Type B pancreatic cell (in vitro differentiated cells): Measurements from ENCODE around the gene TP73. TPM values are rescaled to one million over a fixed set of nuclear protein-coding genes. Genes with fewer than 3 reads are reported as not detected.

Experiments used
- DNase-seq: peaks from one replicate; pipeline ENCODE4 v3.0.0; 2021; ENCODE audit warnings: mixed read lengths; ENCODE audit not compliant: unreplicated experiment; ENCODE audit errors: extremely low spot score
- H3K27ac Mint-ChIP-seq: 2 replicates; pipeline ENCODE4 v1.8.0; 2021; ENCODE audit warnings: mild to moderate bottlenecking, mixed read lengths
- H3K27me3 Mint-ChIP-seq: 2 replicates; pipeline ENCODE4 v1.8.0; 2021; ENCODE audit warnings: mixed read lengths
- H3K36me3 Mint-ChIP-seq: 2 replicates; pipeline ENCODE4 v1.8.0; 2021; ENCODE audit warnings: mixed read lengths
- H3K4me1 Mint-ChIP-seq: one replicate; pipeline ENCODE4 v1.8.0; 2021; ENCODE audit warnings: mixed read lengths; ENCODE audit not compliant: unreplicated experiment
- H3K4me3 Mint-ChIP-seq: 2 replicates; pipeline ENCODE4 v1.8.0; 2021; ENCODE audit warnings: mild to moderate bottlenecking, mixed read lengths
- H3K9me3 Mint-ChIP-seq: 2 replicates; pipeline ENCODE4 v1.8.0; 2021; ENCODE audit warnings: mixed read lengths
- CTCF ChIP-seq: fragments of 200-600 bp; sonication (generic); conservative IDR thresholded peaks from 2 replicates; pipeline ENCODE4 v1.5.0; 2021; ENCODE audit warnings: antibody characterized with exemption, mild to moderate bottlenecking
- total RNA-seq: library from RNA; stranded (reverse); gene quantifications from 2 replicates; pipeline ENCODE4 v1.2.1, GENCODE V29; 2021; ENCODE audit warnings: low replicate concordance

The TP73 gene
- total RNA-seq, 1 donor from 2014 or later = 1.6 TPM

- no peak for TF ChIP-seq CTCF
- no peaks in the 10 kb centered on the region for H3K9me3 Mint-ChIP-seq
- H3K36me3 Mint-ChIP-seq = no peaks in the 10 kb centered on the region
- H3K4me1 Mint-ChIP-seq = peaks cover 32% of the 10 kb centered on the region
- no peak for DNase-seq
- peak overlapping the region; percentile 74 for H3K27ac Mint-ChIP-seq
- peaks cover 10% of the 10 kb centered on the region for H3K27me3 Mint-ChIP-seq
- peak overlapping the region; percentile 92 for H3K4me3 Mint-ChIP-seq
Measured at GRCh38 chr1:3610527-3611169, 41.7 kb upstream of the TP73 start.

GRCh38 chr1:3611170-3612019 is 40.9 kb upstream of the TP73 start, which contains the start of gene MEGF6:
Gene MEGF6, minus strand, starts transcription at chr1:3611508. Its CDS starts 240 bp downstream, at chr1:3611268.
- Mint-ChIP-seq H3K4me1 (peaks cover 32% of the 10 kb centered on the region), H3K36me3 (no peaks in the 10 kb centered on the region), H3K9me3 (no peaks in the 10 kb centered on the region), H3K27me3 (peaks cover 10% of the 10 kb centered on the region), H3K27ac (peak within 1 kb of the TSS; percentile 74), H3K4me3 (peak within 1 kb of the TSS; percentile 92)
- peak; percentile 95 for DNase-seq
- TF ChIP-seq CTCF = no peak

- no peak for DNase-seq
- no peak for TF ChIP-seq CTCF
- no peaks in the 10 kb centered on the region for H3K9me3 Mint-ChIP-seq
- H3K4me3 Mint-ChIP-seq = peak overlapping the region; percentile 85
- H3K4me1 Mint-ChIP-seq = peaks cover 32% of the 10 kb centered on the region
- no peaks in the 10 kb centered on the region for H3K36me3 Mint-ChIP-seq
- H3K27me3 Mint-ChIP-seq = peaks cover 10% of the 10 kb centered on the region
- no peak overlapping the region for H3K27ac Mint-ChIP-seq
Measured at GRCh38 chr1:3612123-3612522, 40.2 kb upstream of the TP73 start.

GRCh38 chr1:3614755-3615742 is 37.3 kb upstream of the TP73 start:
- H3K4me3 Mint-ChIP-seq = peak overlapping the region; percentile 24
- no peak for DNase-seq
- no peak overlapping the region for H3K27ac Mint-ChIP-seq
- TF ChIP-seq CTCF = peak; percentile 78
- no peaks in the 10 kb centered on the region for H3K9me3 Mint-ChIP-seq
- no peaks in the 10 kb centered on the region for H3K36me3 Mint-ChIP-seq
- peaks cover 19% of the 10 kb centered on the region for H3K27me3 Mint-ChIP-seq
- peaks cover 35% of the 10 kb centered on the region for H3K4me1 Mint-ChIP-seq

GRCh38 chr1:3616861-3617260 is 35.5 kb upstream of the TP73 start:
- Mint-ChIP-seq H3K4me1 (peaks cover 31% of the 10 kb centered on the region), H3K27me3 (peaks cover 15% of the 10 kb centered on the region), H3K27ac (no peak overlapping the region), H3K9me3 (no peaks in the 10 kb centered on the region), H3K36me3 (no peaks in the 10 kb centered on the region), H3K4me3 (no peak overlapping the region)
- no peak for TF ChIP-seq CTCF
- DNase-seq = no peak
